Measurements from ENCODE around the gene HLA-DQB1.
"Not testable (repeated sequence)": the region's sequence is repeated elsewhere in the genome, so short reads cannot be mapped to it uniquely, and the experiment has no call there.

The HLA-DQB1 gene

DNA sequence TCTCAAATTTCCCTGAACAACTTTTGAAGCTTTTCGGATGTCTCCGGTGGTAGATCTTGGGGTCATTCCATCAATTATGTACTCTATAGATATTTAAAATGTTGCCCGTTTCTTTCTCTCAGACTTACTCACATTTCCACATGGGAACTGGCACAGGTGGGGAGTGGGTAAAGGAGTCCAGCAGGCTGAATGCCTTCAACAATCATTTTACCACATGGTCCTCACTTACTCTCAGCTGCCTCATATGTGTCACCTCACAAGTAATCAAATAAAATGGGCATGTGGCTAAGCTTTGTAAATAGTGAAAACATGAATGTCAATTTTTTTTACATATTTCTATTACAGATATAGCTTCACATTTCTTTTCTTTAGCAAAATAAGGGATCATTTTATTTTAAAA, 28.6 kb downstream of the HLA-DQB1 start:
- TF ChIP-seq, protein P1, sequence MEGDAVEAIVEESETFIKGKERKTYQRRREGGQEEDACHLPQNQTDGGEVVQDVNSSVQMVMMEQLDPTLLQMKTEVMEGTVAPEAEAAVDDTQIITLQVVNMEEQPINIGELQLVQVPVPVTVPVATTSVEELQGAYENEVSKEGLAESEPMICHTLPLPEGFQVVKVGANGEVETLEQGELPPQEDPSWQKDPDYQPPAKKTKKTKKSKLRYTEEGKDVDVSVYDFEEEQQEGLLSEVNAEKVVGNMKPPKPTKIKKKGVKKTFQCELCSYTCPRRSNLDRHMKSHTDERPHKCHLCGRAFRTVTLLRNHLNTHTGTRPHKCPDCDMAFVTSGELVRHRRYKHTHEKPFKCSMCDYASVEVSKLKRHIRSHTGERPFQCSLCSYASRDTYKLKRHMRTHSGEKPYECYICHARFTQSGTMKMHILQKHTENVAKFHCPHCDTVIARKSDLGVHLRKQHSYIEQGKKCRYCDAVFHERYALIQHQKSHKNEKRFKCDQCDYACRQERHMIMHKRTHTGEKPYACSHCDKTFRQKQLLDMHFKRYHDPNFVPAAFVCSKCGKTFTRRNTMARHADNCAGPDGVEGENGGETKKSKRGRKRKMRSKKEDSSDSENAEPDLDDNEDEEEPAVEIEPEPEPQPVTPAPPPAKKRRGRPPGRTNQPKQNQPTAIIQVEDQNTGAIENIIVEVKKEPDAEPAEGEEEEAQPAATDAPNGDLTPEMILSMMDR (IDR thresholded peaks at IDR 0.05; ENCODE audit: low read length, missing control alignments) = no peak
- no peak for DNase-seq (ENCODE audit: low read depth)
- H3K4me3 ChIP-seq (replicated peaks; ENCODE audit: low read depth, low read length) = no peak overlapping the region

DNA sequence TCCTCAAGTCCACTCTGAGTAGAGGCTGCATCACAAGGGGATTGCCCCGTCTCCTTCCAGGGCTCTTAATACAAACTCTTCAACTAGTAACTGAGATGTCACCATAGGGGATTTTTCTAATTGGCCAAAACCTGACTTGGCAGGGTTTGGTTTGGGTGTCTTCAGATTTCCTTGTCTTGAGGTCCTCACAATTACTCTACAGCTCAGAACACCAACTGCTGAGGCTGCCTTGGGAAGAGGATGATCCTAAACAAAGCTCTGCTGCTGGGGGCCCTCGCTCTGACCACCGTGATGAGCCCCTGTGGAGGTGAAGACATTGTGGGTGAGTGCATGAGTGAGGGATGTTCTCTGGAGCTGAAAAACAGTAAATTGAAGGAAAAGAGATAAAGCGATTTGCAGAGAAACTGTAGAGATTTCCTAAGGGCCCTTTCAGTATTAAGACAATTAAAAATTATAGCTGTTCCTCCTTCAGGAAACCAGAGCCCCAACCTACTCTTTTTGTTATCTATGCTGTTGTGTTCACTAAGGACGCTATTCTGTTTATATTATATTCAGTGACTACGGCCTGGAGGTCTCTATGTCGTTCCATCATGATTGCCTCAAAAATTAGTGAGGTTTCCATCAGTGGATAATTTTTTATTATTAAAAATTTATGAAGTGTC, 29.1 kb downstream of the HLA-DQB1 start, which contains the start of gene HLA-DQA1:
Gene HLA-DQA1 (plus strand): TSS at position 188 of the 662 bp plus-strand sequence. CDS start 53 bp downstream, at position 241.
- TF ChIP-seq, protein P1 (IDR thresholded peaks at IDR 0.05; ENCODE audit: low read length, missing control alignments) = no peak
- no peak for DNase-seq (ENCODE audit: low read depth)
- H3K4me3 ChIP-seq (replicated peaks; ENCODE audit: low read depth, low read length) = no peak within 1 kb of the TSS

DNA sequence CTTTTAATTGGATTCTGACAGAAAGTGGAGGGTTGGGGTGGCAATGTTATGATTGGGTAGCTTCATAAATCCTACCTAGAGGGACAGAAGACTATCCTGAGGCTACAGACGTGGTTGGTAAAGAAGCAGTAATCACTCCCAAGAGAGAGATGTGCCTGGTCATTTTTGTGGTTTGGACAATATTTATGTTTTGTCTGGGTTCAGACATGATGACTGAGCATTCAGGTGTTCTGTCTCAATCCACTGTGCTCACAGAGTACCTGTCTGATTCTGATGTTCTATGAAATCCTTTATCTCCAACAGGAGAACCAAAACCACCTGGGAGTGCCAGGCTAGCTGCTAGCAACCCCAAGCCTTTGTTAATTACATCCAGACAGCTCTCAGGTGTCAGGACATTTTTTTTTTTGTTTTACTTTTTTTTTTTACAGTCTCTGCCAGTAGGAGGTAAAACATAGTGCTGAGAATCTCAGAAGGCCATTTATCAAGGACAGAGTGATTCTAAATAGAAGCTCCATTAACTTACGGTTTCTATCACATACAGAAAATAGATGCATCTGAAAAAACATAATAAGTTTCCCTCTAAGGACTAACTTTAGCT, 30.8 kb downstream of the HLA-DQB1 start:
- no peak overlapping the region for H3K4me3 ChIP-seq (replicated peaks; ENCODE audit: low read depth, low read length)
- no peak for DNase-seq (ENCODE audit: low read depth)
- TF ChIP-seq, protein P1 (IDR thresholded peaks at IDR 0.05; ENCODE audit: low read length, missing control alignments) = no peak

DNA sequence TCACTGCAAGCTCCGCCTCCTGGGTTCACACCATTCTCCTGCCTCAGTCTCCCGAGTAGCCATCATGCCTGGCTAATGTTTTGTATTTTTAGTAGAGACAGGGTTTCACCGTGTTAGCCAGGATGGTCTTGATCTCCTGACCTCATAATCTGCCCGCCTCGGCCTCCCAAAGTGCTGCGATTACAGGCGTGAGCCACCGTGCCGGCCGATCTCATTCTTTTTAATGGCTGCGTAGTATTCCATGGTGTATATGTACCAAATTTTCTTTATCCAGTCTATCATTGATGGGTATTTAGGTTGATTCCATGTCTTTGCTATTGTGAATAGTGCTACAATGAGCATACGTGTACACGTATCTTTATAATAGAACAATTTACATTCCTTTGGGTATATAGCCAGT, 36.7 kb downstream of the HLA-DQB1 start:
- not testable (repeated sequence) for DNase-seq (ENCODE audit: low read depth); H3K4me3 ChIP-seq (replicated peaks; ENCODE audit: low read depth, low read length)

DNA sequence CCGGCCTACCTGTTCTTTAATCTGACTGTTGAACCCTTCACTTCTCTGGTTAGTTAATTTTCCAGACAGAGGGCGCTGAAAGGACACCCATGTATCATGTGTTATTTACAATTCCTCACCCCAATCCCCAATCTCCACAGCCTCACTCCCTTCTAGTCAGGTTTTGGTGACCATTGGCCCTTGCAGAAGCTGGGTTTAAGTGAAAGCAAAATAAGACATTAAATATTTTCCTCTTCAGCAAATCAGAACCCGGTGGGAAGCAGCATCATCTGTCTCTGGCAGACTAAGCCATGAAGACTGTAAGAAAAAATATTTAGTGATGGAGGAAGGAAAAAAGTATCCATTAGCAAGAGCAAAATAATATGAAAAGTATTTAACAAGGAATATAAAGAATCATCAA, 38.6 kb downstream of the HLA-DQB1 start:
- DNase-seq (ENCODE audit: low read depth) = peak; percentile 21
- H3K4me3 ChIP-seq (replicated peaks; ENCODE audit: low read depth, low read length) = no peak overlapping the region
- TF ChIP-seq, protein P1 (IDR thresholded peaks at IDR 0.05; ENCODE audit: low read length, missing control alignments) = no peak

DNA sequence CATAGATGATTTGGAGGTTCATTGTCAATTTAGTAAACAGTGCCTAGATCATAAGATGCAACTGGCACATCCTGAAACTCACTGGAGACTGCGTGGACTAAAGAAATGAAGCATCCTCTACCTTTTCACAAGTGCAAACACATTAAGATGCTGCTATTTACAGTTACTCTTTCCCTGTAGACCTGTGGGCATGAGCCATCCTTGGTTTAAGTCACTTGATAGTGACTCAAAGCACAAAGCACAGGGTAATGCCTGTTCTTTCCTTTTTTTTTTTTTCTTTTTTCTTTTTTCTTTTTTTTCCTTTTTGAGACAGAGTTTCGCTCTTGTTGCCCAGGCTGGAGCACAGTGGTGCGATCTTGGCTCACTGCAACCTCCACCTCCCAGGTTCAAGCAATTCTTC, 39.2 kb downstream of the HLA-DQB1 start:
- no peak overlapping the region for H3K4me3 ChIP-seq (replicated peaks; ENCODE audit: low read depth, low read length)
- TF ChIP-seq, protein P1 (IDR thresholded peaks at IDR 0.05; ENCODE audit: low read length, missing control alignments) = no peak
- DNase-seq (ENCODE audit: low read depth) = no peak

DNA sequence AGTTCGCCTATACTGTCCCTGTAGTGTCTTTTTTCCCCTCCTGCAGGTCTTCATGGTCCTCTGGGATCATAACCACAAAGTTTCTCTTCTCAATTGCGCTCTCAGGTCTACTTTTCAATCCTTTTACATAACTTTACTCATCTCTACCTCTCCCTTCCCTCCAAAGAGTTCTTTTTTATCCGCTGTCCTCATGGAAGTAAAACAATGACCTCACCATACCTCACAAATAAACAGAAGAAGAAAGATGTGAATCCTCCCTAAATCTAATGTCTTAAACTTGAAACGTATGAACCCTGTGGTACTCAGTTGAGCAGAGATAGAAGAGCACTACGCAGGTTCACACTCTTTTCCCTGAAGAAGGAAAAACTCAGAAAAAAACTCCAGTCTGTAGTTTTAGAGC, 41.3 kb downstream of the HLA-DQB1 start:
- no peak overlapping the region for H3K4me3 ChIP-seq (replicated peaks; ENCODE audit: low read depth, low read length)
- no peak for DNase-seq (ENCODE audit: low read depth)
- TF ChIP-seq, protein P1 (IDR thresholded peaks at IDR 0.05; ENCODE audit: low read length, missing control alignments) = no peak
